ENCODE data around the gene PPP2R2C.

The PPP2R2C gene

GRCh38 chr4:6308899-6309643 lies 163.3 kb downstream of the PPP2R2C start:
- DNase-seq (ENCODE audit: low read depth in 2 of 2) = no peak

GRCh38 chr4:6307891-6308290 lies 164.5 kb downstream of the PPP2R2C start:
- DNase-seq (ENCODE audit: low read depth in 2 of 2) = no peak

- DNase-seq (ENCODE audit: low read depth in 2 of 2) = no peak
Observed at GRCh38 chr4:6307230-6307629, 165.2 kb downstream of the PPP2R2C start.

GRCh38 chr4:6306299-6306698 lies 166.1 kb downstream of the PPP2R2C start:
- DNase-seq (ENCODE audit: low read depth in 2 of 2) = no peak

DNA sequence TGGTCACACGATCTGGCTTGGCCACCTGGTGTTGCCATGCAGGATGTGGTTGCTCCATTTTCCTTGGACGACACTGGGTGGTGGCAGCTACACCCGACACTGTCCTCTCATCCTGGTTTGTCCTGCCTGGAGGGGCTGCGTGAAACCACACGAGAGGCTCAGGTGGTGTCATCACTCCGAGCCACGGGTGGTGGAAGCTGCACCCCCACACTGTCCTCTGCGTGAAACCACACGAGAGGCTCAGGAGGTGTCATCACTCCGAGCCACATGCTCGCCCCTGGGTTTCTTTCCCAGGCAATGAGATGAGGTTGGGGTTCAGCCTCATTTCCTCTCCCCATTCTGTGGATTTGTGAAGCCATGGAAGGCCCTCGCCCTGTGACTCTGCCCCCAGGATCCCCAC lies 168.5 kb downstream of the PPP2R2C start:
- DNase-seq (ENCODE audit: low read depth in 2 of 2) = no peak

DNA sequence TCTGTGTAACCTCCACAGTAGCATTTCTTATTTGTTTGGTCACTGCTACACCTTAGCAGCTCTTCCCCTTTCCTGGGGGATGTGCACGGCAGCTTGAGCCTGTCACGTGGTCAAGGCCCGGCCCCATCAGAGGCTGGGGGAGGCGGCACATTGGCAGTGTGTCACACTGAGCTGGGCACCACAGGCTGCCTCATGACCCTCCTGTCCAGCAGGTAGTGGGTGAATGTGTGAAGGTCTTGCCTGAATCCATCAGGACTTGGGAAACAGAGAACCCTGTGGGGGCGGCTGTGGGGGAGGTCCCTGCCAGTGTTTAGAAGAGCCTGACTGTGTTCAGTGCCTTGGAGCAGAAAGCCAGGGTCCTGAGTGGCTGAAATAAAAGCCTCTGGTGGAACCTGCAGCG lies 169.5 kb downstream of the PPP2R2C start:
- DNase-seq (ENCODE audit: low read depth in 2 of 2) = no peak

GRCh38 chr4:6301732-6302442 lies 170.5 kb downstream of the PPP2R2C start:
- DNase-seq (ENCODE audit: low read depth in 2 of 2) = no peak

DNA sequence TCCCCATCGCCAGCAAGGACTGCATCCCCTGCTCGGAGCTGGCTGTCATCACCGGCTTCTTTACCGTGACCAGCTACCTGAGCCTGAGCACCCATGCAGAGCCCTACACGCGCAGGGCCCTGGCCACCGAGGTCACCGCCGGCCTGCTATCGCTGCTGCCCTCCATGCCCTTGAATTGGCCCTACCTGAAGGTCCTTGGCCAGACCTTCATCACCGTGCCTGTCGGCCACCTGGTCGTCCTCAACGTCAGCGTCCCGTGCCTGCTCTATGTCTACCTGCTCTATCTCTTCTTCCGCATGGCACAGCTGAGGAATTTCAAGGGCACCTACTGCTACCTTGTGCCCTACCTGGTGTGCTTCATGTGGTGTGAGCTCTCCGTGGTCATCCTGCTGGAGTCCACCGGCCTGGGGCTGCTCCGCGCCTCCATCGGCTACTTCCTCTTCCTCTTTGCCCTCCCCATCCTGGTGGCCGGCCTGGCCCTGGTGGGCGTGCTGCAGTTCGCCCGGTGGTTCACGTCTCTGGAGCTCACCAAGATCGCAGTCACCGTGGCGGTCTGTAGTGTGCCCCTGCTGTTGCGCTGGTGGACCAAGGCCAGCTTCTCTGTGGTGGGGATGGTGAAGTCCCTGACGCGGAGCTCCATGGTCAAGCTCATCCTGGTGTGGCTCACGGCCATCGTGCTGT lies 171.2 kb downstream of the PPP2R2C start:
- DNase-seq (ENCODE audit: low read depth in 2 of 2) = no peak

GRCh38 chr4:6300359-6300758 lies 172.1 kb downstream of the PPP2R2C start:
- DNase-seq (ENCODE audit: low read depth in 2 of 2) = no peak

DNA sequence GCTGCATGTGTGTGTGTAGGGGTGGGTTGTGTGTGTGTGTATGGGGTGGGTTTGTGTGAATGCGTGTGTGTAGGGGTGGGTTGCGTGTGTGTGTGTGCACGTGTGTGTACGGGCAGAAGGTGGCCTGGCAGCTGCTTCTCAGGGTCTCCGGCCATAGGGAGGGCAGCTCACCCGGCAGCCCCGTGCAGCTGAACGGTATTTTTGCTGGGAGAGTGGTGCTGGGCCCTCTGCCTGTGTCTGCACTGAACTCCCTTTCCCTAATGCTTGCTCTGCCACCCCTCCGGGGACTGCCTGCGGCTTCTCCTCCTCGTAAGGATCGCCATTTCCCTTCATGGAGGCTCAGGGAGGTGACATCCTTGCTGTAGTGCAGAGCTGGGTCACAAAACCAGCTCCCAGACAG lies 172.5 kb downstream of the PPP2R2C start:
- no peak for DNase-seq (ENCODE audit: low read depth in 2 of 2)

- no peak for DNase-seq (ENCODE audit: low read depth in 2 of 2)
Observed at GRCh38 chr4:6298852-6299251, 173.6 kb downstream of the PPP2R2C start.

- no peak for DNase-seq (ENCODE audit: low read depth in 2 of 2)
Observed at GRCh38 chr4:6298035-6298434, 174.4 kb downstream of the PPP2R2C start.

- no peak for DNase-seq (ENCODE audit: low read depth in 2 of 2)
Observed at GRCh38 chr4:6297266-6297815, 175.1 kb downstream of the PPP2R2C start.

DNA sequence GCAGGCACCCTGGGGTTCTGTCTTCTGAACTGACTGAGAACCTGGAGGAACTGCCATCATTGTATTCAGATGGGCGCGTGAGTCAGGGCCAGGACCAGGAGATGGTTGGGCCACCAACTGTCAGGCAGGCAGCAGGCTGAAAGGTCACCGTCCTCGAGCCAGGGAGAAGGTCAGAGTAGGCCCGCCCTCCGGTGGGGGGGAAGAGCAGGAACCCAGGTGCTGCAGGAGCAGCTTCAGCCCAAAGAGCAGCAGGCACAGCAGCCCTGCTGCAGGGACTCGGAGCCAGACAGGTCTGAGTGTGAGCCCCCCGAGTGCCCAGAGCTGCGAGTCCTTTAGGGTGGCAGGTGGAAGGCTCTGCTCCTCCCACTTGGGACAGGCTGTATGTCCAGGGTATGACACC lies 176.4 kb downstream of the PPP2R2C start:
- no peak for DNase-seq (ENCODE audit: low read depth in 2 of 2)

DNA sequence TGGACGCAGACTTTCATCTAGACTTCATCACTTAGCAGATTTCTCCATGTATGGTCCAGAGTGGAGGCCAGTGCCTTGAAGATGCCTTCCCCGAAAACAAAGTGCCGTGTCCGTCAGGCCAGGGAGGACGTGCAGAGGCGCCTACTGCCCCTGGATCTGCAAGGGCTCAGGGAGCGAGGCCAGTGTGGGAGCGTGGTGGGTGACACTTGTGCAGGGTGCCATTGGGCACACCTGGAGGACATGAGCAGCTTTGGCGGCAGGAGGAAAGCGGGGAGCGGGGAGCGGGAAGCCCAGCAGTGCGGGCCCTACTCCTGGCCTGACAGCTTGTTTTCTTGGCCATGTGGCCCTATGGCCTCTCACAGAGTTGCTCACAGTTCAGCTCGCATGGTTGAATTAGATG lies 176.9 kb downstream of the PPP2R2C start:
- no peak for DNase-seq (ENCODE audit: low read depth in 2 of 2)

- DNase-seq (ENCODE audit: low read depth in 2 of 2) = no peak
Observed at GRCh38 chr4:6294705-6295421, 177.6 kb downstream of the PPP2R2C start.

- no peak for DNase-seq (ENCODE audit: low read depth in 2 of 2)
Observed at GRCh38 chr4:6293661-6294060, 178.8 kb downstream of the PPP2R2C start.

DNA sequence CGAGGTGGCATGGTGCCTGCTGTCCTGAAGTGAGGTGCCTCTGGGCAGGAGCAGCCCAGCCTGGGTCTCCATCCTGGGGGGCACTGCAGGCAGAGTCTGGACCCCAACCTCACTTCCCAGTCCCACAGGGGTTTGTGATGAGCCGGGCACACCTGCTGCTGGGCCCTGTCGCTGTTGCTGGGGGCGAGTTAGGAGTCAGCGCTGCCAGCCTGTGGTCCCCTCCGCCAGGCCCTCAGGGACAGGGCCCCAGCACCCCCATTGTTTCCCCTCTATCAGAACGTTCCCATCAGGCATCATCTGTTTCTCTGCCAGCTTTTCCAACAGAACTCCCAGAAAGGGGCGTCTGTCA lies 179.3 kb downstream of the PPP2R2C start:
- DNase-seq (ENCODE audit: low read depth in 2 of 2) = no peak

- DNase-seq (ENCODE audit: low read depth in 2 of 2) = no peak
Observed at GRCh38 chr4:6292376-6293096, 179.9 kb downstream of the PPP2R2C start.

DNA sequence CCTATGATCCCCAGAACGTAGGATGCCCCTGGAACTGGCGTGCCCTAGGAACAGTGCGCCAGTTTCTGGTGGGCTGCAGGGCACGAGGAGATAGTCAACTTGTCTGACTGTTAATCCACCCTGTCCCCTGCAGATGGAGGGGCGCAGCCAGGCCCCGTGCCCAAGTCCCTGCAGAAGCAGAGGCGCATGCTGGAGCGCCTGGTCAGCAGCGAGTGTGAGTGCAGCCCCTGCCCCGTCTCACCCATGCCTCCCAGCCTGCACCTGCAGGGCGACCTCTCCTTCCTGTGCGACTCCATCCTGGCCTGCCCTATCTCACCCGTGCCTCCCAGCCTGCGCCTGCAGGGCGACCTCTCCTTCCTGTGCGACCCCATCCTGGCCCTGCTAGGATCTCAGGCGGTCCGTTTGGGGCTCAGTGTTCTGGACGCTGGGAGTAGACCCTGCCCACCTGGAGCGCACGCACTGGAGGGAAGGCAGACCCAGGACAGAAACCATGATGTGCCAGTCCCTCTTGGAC lies 180.6 kb downstream of the PPP2R2C start:
- DNase-seq (ENCODE audit: low read depth in 2 of 2) = no peak
